LNCaP clone FGC (cell line): ENCODE data around the gene MIA2.
"Not testable (repeated sequence)": the region's sequence is repeated elsewhere in the genome, so short reads cannot be mapped to it uniquely, and the experiment has no call there.

Experiments
- DNase-seq: peaks from one replicate; pipeline ENCODE4 v3.0.0-alpha.2; 2011; ENCODE audit warnings: low read depth
- H3K4me3 ChIP-seq: 2 replicates; pipeline ENCODE4 v1.5.1; 2011; ENCODE audit warnings: mild to moderate bottlenecking, low read depth, low read length, control low read depth
- TF ChIP-seq, protein P1 (sequence below): IDR thresholded peaks from 2 replicates; pipeline ENCODE4 v1.5.1; 2012; ENCODE audit warnings: mild to moderate bottlenecking; ENCODE audit not compliant: control insufficient read depth, insufficient read depth; ENCODE audit errors: extremely low read depth

The MIA2 gene

GRCh38 chr14:39251547-39251946 lies 17.8 kb downstream of the MIA2 start:
- no peak overlapping the region for H3K4me3 ChIP-seq
- TF ChIP-seq, protein P1, sequence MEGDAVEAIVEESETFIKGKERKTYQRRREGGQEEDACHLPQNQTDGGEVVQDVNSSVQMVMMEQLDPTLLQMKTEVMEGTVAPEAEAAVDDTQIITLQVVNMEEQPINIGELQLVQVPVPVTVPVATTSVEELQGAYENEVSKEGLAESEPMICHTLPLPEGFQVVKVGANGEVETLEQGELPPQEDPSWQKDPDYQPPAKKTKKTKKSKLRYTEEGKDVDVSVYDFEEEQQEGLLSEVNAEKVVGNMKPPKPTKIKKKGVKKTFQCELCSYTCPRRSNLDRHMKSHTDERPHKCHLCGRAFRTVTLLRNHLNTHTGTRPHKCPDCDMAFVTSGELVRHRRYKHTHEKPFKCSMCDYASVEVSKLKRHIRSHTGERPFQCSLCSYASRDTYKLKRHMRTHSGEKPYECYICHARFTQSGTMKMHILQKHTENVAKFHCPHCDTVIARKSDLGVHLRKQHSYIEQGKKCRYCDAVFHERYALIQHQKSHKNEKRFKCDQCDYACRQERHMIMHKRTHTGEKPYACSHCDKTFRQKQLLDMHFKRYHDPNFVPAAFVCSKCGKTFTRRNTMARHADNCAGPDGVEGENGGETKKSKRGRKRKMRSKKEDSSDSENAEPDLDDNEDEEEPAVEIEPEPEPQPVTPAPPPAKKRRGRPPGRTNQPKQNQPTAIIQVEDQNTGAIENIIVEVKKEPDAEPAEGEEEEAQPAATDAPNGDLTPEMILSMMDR, result no peak
- DNase-seq, result no peak

GRCh38 chr14:39257388-39257787 lies 23.7 kb downstream of the MIA2 start:
- DNase-seq, H3K4me3 ChIP-seq: not testable (repeated sequence)

DNA sequence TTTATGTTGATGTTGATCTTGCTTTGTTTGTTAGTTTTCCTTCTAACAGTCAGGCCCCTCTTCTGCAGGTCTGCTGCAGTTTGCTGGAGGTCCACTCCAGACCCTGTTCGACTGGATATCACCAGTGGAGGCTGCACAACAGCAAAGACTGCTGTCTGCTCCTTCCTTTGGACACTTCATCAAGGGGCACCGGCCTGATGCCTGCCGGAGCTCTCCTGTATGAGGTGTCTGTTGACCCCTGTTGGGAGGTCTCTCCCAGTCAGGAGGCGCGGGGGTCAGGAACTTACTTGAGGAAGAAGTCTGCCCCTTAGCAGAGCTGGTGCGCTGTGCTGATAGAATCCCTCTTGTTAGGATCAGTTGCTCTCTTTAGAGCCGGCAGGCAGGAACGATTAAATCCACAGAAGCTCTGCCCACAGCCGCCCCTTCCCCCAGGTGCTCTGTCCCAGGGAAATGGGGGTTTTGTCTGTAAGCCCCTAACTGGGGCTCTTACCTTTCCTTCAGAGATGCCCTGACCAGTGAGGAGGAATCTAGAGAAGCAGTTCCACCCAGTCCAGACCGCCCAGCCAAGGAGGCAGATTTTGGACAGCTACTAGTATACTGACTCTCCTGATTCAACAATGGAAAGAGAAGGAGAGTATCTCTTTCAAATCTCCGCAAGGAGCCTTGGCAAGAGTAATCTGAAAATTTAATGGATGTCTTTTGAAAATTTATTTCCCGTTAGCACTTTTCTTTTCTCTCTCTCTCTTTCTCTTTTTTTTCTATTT lies 25.2 kb downstream of the MIA2 start:
- H3K4me3 ChIP-seq, result no peak overlapping the region
- TF ChIP-seq, protein P1, result no peak
- no peak for DNase-seq

DNA sequence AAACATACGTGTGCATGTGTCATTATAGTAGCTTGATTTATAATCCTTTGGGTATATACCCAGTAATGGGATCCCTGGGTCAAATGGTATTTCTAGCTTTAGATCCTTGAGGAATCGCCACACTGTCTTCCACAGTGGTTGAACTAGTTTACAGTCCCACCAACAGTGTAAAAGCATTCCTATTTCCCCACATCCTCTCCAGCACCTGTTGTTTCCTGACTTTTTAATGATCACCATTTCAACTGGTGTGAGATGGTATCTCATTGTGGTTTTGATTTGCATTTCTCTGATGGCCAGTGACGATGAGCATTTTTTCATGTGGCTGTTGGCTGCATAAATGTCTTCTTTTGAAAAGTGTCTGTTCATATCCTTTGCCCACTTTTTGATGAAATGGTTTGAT lies 26.4 kb downstream of the MIA2 start:
- not testable (repeated sequence) for DNase-seq, H3K4me3 ChIP-seq

DNA sequence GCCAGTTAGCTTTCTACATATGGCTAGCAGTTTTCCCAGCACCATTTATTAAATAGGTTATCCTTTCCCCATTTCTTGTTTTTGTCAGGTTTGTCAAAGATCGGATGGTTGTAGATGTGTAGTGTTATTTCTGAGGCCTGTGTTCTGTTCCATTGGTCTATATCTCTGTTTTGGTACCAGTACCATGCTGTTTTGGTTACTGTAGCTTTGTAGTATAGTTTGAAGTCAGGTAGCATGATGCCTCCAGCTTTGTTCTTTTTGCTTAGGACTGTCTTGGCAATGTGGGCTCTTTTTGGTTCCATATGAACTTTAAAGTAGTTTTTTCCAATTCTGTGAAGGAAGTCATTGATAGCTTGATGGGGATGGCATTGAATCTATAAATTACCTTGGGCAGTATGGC lies 28.5 kb downstream of the MIA2 start:
- not testable (repeated sequence) for H3K4me3 ChIP-seq, DNase-seq

GRCh38 chr14:39264057-39264456 lies 30.3 kb downstream of the MIA2 start:
- no peak for DNase-seq
- TF ChIP-seq, protein P1, result no peak
- no peak overlapping the region for H3K4me3 ChIP-seq

- DNase-seq, result no peak
- H3K4me3 ChIP-seq, result no peak overlapping the region
- TF ChIP-seq, protein P1, result no peak
Measured at GRCh38 chr14:39264558-39264957, 30.8 kb downstream of the MIA2 start.

DNA sequence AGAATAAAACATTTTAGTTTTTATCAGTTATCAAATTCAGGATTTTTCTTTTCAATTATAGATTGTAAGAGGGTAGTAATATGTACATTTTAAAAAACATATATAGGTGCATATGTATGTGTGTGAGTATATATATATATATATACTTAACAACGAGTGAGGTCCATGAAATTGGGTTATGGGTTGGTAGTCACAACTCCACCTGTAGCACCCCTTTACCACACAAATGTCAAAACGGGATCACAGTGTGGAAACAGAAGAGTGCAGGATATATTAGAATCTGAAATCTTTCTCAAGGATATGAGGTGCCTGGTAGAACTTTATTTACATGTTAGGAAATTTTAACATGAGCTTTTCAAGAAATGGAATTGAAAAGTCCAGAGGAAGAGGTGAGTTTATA lies 31.3 kb downstream of the MIA2 start:
- no peak overlapping the region for H3K4me3 ChIP-seq
- TF ChIP-seq, protein P1, result no peak
- DNase-seq, result no peak
